Stimulated activated CD8-positive, alpha-beta memory T cell treated with anti-CD3 and anti-CD28 coated beads, Interleukin-12 subunit alpha, Interleukin-12 subunit beta, amount 100 ng/mL, for 24 hours (primary cell): ENCODE data around the gene CLDN6.
A peak's percentile ranks its signal among the peaks of the same experiment; 100 is the strongest.

Experiments used
- DNase-seq: peaks from one replicate; pipeline ENCODE4 v3.0.0-alpha.2; 2020; ENCODE audit errors: extremely low read depth

CLDN6 gene

DNA sequence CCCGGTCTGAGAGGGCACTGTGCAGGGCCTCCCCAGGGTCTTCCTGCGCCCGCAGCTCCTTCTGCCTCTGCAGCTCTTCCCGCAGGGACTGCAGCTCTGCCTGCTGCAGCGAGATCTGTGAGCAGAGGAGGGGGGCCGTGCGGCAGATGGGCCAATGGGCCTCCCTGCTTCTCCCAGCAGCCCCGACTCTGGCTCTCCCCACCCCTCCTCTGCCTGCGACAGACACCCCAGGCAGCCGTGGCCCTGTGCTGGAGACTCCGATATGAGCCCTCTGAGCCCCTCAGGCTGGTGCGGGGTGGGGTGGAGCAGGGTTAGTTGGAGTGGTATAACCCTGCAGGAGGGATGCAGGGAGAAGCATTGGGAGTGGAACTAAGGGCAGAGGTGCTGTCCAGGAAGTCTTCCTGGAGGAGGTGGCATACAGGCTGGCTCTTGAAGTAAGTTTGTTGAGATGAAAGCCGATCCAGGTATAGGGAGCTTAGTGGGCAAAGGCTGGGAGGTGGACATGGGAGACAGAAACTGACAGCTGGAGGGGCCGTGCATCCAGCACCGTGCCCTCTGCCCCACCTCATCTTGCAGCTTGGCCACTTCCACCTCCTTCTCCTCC lies 10.8 kb upstream of the CLDN6 start:
- no peak for DNase-seq

DNA sequence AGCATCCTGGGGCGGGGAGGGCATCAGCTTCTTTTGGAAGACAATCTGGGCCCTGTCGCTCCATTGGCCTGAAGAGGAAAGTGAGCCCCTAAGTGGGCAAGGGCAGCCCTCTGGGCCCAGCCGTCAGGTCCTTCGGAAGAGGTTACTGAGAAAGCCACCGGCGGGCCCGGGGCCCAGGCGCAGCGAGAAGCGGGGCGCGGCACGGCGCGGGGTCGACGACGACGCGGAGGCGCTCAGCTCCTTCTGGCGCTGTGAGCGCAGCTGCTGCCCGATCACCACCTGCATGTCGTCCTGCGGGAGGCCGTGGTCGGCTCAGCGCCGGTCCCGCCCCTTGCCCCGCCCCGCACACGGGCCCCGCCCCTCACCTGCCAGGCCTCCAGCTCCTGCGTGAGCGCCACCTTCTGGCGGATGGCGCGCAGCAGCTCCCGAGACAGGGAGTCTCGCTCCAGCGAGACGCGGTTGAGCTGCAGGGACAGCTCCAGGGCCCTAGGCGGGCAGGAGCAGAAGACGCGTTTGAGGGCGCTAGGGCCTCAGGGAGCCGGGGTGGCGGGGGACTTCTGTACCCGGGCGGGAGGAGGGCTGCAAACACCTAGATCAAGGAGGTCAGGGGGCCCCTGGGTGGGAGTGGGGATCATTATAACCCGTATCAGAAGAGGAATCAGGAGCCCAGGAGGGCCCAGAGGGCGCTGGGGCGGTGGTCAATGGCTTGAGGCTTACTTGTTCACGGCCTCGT lies 10.2 kb upstream of the CLDN6 start:
- DNase-seq: peak; percentile 64

DNA sequence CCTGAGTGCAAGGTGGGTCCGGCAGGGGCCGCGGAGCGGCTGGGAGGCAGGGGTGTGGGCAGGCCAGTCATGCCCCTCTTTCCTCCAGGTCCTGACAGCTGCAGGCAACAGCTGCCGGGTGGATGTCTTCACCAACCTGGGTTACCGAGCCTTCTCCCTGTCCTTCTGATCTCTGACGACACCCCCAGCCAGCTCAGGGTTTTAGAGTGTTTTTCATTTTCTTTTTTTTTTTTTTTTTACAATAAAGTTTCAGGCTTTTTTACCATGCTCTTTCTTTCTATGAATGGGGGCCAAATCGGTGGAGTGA lies 9.5 kb upstream of the CLDN6 start:
- no peak for DNase-seq

DNA sequence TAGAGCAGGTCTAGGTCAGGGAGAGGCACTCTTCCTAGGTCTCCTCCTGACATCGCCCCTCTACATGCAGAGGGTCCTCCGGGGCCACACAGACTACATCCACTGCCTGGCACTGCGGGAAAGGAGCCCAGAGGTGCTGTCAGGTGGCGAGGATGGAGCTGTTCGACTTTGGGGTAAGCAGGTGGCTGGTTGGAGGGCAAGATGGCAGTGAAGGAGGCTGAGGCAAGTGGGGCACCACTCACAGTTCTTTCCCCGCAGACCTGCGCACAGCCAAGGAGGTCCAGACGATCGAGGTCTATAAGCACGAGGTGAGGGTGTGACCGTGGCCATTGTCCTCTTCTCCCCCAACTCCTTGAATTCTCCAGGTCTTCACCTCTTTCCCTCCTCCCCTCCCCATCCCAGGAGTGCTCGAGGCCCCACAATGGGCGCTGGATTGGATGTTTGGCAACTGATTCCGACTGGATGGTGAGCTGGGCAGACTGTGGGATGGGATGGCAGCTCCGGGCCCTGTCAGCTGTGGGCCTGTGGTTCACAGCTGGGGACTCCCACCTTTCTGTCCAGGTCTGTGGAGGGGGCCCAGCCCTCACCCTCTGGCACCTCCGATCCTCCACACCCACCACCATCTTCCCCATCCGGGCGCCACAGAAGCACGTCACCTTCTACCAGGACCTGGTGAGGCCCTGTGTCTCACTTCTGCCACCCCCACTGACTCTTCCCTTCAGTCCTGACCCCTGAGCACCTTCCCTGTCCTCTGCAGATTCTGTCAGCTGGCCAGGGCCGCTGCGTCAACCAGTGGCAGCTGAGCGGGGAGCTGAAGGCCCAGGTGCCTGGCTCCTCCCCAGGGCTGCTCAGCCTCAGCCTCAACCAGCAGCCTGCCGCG lies 8.9 kb upstream of the CLDN6 start:
- DNase-seq: no peak

DNA sequence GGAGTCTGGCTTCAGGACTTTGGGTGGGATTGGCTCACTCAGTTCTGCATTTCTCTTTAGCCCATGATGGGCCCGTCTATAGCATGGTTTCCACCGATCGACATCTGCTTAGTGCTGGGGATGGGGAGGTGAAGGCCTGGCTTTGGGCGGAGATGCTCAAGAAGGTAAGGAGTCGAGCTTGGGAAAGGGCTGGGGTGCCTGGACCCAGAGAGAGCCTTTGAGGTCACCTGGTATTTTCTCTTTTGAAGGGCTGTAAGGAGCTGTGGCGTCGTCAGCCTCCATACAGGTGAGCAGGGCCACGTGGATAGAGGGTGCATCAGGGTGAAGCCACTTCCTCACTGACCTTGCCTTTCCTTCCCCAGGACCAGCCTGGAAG lies 8.0 kb upstream of the CLDN6 start:
- DNase-seq: no peak

DNA sequence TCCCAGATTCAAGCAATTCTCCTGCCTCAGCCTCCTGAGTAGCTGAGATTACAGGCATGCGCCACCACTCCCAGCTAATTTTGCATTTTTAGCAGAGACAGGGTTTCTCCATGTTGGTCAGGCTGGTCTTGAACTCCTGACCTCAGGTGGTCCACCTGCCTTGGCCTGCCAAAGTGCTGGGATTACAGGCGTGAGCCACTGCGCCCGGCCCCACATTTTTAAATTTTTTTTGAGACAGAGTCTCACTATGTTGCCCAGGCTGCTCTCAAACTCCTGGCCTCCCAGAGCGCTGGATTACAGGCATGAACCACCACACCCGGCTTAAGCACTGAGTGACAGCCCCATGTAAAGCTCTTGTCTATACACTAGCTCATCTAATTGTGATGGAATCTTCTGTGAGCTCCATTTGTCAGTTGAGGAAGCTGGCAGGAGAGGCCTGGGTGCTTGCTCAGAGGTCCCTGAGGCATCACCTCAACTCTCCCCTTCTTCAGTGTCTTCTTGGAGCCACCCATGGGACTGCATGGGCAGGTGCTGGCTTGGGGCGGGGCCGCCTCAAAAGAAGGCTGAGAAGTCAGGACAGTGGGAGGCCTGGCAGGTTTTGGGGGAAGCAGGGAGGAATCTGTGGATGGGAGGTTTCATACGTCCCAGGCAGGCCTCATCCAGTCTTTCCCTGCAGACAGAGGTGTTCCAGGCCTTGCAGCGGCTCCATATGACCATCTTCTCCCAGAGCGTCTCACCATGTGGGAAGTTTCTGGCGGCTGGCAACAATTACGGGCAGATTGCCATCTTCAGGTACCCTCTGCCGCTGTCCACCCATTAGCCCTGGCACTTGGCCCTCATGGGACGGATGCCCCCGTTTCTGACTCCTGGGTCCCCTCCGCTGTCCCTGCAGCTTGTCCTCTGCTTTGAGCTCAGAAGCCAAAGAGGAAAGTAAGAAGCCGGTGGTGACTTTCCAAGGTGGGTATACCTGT lies 7.3 kb upstream of the CLDN6 start:
- no peak for DNase-seq

DNA sequence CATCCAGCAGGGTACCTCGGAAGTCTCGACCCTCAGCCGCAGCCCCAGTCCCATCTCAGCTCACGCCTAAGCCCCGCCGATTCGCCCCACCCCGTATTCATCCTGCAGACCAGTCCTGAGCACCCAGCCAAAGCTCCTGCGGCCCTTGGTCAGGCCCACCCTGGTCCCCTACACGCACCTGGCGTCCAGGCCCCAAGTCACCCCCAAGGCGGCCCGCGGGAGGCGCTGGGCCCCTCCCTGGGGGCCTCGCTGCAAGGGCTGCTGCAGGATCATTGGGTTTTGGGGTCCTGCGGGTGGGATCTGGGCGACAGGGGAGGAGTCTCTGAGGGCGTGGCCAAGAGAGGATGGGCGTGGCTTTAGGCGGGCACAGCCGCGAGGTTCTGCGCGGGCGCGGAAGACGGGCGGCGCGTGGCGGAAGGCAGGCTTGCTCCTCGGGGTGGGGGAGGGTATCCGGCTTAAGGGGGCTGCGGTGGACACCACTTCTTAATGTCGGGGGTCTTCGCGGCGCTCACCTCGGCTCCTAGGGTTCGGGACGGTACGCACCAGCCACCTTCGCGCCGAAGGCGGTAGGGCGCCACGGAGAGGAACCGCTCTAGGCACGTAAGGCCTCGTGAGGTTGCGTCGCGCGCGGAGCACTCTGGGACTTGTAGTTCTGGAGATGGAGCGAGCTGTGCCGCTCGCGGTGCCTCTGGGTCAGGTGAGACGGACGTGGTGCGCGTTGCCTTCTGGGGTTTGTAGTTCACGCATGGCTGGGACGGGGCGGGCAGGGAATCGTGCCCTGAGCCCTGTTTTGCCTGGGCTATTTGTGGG lies 5.9 kb upstream of the CLDN6 start, which contains the start of the genes HCFC1R1 and THOC6:
TSS of gene HCFC1R1 (minus strand) at position 274 of the 810 bp plus-strand sequence. CDS start at position 273, 1 bp downstream.
TSS of gene THOC6 (plus strand) at position 367 of the 810 bp plus-strand sequence. CDS start at position 659, 292 bp downstream.
- peak; percentile 85 for DNase-seq

DNA sequence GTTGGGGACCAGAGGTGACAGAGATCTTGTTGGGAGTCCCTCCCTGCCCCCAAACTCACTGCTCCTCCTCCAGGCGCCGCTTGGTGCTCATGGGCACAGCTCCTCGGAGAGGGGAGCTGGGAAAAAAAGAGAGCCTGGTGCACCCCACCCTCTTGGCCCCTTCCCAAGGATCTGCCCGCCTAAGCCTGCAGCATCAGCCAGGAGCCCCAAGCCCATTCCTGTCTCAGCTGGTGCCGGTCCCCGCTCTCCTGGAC lies 5.4 kb upstream of the CLDN6 start:
- no peak for DNase-seq

DNA sequence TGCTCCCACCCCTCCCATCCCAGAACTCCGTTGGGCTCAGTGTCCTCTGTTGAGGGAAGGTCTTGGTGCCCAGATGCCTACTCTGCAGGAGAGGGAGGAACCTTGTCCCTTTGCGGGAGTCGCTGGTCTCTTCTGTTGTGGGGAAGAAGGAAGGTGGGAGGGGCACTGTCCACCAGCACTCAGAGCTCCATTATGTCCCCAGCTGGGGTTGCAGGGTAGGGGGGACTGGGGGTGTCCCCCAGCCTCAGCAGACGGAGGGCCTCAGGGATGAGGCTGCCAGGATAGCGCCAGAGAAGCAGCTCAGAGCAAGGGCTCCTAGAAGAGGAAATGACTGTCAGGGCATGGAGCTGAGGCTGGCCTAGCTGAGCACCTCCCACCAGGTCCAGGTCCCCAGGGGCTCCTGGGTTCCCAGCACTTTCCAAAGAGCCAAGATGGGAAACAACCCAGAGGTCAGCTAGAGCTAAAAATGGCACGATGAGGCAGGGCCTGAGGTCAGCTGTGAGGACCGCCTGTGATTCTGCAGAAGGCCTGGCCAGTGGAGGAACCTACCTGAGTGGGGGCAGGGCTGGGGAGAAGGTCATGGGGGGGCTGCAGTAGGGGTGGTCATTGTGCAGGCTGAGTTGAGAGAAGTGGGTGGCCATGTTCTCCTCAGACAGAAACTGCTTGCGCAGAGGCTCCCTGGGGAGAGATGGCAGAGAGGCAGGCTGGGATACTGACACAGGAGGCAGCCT lies 4.9 kb upstream of the CLDN6 start:
- DNase-seq: no peak

DNA sequence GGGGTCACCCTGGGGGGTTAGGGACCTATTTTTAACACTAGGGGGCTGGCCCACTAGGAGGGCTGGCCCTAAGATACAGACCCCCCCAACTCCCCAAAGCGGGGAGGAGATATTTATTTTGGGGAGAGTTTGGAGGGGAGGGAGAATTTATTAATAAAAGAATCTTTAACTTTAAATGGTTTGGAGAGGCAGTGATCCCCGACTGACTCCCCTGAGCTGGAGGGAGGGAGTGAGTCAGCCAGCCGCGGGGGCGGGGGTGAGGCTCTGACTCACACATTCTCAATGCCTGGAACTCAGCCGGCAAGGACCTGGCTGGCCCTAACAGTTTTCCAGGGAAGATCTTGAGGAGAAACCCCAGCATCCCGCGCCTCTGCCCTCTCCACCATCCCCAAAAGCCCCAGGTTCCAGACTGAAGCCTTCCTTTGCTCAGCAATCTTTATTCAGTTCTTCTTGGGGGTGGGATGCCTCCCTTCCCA lies 4.3 kb upstream of the CLDN6 start:
- DNase-seq: peak; percentile 82

DNA sequence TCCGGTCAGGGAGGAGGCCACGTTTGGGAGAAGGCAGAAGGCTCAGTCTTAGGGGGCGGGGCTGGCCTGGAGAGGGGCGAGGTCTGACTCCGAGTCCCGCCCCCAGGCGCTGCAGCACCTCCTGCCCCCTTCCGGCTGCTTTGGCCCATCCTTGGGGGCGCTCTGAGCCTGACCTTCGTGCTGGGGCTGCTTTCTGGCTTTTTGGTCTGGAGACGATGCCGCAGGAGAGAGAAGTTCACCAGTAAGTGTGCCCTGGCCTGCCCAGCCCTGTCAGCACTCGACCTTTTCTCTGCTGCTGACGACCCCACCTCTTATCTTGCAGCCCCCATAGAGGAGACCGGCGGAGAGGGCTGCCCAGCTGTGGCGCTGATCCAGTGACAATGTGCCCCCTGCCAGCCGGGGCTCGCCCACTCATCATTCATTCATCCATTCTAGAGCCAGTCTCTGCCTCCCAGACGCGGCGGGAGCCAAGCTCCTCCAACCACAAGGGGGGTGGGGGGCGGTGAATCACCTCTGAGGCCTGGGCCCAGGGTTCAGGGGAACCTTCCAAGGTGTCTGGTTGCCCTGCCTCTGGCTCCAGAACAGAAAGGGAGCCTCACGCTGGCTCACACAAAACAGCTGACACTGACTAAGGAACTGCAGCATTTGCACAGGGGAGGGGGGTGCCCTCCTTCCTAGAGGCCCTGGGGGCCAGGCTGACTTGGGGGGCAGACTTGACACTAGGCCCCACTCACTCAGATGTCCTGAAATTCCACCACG lies 3.6 kb upstream of the CLDN6 start:
- DNase-seq: peak; percentile 64

DNA sequence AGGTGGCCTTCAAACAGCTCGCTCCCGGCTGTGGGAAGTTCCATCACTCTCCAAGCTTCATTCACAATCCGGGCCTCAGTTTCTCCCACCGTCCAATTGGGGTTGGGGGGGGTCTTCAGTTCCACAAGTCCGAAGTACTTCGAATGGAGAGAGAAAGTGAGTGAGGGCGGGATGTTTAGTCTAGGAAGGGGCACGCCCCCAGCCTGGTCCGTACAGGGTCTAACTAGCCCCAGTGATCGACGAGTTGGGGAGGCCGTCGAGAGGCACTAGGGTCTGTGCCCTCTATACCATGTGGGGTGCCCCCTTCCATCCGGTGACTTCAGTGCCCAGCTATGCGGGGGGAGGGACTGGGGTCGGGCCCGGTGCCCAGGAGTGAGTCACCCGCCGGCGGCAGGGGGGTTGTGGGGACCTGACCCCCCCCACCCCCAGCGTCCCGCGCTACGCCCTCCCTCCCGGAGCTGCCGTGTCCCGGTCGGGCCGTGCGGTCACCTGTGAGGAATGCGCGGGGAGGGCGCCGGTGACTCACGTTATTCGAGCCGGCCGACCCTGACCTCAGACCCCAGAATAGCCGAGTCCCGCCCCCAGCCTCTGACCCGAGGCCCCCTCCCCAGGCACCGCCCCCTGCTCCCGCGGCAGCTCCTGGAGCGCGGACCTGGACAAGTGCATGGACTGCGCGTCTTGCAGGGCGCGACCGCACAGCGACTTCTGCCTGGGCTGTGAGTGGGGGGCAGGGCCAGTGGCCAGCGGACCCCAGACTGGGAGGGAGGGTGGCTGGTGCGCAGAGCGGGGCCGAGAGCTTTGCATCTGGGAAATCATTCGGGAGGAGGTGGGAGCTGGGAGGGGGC lies 2.8 kb upstream of the CLDN6 start:
- no peak for DNase-seq

DNA sequence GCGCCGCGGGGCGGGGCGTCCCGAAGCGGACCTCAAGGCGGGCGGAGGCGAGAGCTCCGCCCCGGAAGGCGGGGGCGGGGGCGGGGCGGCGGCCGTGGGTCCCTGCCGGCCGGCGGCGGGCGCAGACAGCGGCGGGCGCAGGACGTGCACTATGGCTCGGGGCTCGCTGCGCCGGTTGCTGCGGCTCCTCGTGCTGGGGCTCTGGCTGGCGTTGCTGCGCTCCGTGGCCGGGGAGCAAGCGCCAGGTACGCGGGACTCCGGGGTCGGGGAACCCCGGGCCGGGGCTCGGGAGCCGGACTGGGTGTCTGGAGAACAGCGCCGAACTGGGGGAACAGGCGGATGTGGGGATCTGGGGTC lies 2.2 kb upstream of the CLDN6 start, which contains the start of gene TNFRSF12A:
TSS of gene TNFRSF12A (plus strand) at position 122 of the 357 bp plus-strand sequence. CDS start at position 152, 30 bp downstream.
- no peak for DNase-seq

DNA sequence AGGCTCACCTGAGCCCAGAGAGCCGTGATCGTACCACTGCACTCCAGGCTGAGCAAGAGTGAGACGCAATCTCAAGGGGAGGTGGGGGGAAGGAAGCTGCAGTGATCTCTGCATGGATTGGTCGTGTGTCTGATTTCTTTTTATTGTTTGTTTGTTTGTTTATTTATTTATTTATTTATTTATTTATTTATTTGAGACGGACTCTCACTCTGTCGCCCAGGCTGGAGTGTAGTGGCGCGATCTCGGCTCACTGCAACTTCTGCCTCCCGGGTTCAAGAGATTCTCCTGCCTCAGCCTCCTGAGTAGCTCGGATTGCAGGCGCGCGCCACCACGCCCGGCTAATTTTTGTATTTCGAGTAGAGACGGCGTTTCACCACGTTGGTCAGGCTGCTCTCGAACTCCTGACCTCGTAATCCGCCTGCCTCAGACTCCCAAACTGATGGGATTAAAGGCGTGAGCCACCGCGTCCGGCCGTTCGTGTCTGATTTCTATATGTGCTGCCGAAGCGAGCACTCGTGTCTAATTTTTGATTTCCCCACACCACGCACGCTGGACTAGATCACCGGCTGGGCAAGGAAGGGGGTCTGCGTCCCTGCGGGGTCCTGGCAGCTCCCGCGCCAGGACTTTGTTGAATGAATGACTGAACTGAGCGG lies 1.7 kb upstream of the CLDN6 start:
- no peak for DNase-seq

DNA sequence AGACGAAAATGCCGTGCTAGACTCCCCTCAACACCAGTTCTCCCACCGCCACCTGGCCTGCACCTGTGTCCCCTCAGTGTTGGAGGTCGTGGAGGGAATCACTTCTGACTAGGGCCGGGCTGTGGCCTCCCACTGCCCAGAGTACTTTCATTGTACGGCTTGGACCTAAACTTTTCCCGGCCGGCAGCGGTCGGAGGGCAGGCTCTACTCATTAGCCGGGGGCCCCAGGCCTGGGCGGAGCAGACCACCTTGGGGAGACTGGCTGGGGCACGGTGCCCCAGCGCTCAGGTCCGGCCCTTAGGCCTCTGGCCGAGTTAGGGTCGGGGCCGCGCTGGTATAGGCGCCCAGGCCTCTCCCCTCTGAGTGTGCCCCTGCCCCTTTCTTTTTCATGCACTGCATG lies 639 bp downstream of the CLDN6 start:
- DNase-seq: no peak

DNA sequence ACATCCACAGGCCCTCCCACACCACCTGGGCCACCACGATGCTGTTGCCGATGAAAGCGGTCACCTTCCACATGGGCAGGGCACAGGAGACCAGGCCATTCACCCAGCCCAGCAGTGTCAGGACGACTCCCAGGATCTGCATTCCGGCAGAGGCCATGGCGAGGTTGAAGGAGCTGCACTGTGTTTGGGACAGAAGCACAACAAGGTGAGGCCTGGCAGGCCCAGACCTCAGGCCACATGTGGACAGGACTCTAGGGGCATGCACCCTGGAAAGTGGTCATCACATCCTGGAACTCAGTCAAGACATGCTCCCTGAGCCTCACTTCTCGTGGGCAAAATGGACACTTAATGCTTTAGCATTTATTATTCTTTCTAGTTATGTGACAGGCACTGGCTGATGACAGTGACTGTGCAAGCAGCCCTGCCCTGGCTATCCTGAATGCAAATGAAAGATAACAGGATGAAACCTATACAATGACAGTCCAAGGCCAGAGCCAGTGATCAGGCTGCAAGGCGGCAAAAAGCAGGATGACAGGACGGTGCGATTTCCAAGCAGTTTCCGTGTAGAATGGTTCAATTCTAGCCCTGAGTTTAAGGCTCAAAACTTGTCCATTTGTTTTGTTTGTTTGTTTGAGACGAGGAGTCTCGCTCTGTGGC lies 2.0 kb downstream of the CLDN6 start:
- no peak for DNase-seq

DNA sequence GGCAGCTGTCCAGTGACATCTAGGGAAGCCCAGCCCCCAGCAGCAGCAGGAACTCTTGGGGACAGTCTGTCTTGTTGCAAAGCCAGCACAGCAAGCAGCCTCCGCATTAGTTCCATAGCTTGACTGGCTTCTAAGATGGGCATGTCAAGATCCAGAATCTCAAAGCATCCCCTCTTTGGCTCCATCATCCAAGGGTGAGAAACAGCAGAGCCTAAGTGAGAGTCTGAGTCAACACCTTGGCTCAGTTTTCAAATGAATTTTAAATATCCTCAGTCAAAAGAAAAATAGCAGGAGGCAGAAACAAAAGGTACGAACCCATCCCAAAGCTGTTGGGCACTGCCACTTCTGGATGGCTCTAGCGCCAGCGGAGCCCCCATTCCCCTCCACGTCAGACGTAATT lies 3.0 kb downstream of the CLDN6 start:
- DNase-seq: no peak
